Astrocyte of the cerebellum (primary cell): ENCODE measurements around the gene MYT1.

Experiments
- DNase-seq: peaks from one replicate; pipeline ENCODE4 v3.0.0-alpha.2; 2011; ENCODE audit warnings: low read depth
- H3K4me3 ChIP-seq: 2 replicates; pipeline ENCODE4 v1.5.1; 2011; ENCODE audit warnings: mild to moderate bottlenecking, low read depth, low read length, moderate library complexity
- CTCF ChIP-seq: IDR thresholded peaks from 2 replicates; pipeline ENCODE4 v1.5.1; 2012; ENCODE audit warnings: low read length, low read depth, moderate library complexity, mild to moderate bottlenecking; ENCODE audit errors: missing control alignments
- in situ Hi-C: cut with HindIII; loops from 2 replicates; pipeline ENCODE4 v1.10.0; 2017; ENCODE audit warnings: low sequenced_read_pairs

Gene MYT1

GRCh38 chr20:64196847-64197306 lies 32.6 kb downstream of the MYT1 start:
- no peak overlapping the region for H3K4me3 ChIP-seq
- in situ Hi-C loops = no loop called here
- TF ChIP-seq CTCF = no peak
- no peak for DNase-seq

GRCh38 chr20:64198347-64198746 lies 34.1 kb downstream of the MYT1 start:
- in situ Hi-C loops = no loop called here

GRCh38 chr20:64199395-64199794 lies 35.1 kb downstream of the MYT1 start:
- DNase-seq = no peak
- in situ Hi-C loops = no loop called here
- TF ChIP-seq CTCF = no peak
- no peak overlapping the region for H3K4me3 ChIP-seq

More at GRCh38 chr20:64198347-64198746, 34.1 kb downstream of the MYT1 start:
- TF ChIP-seq CTCF = no peak
- DNase-seq = no peak
- no peak overlapping the region for H3K4me3 ChIP-seq

GRCh38 chr20:64200740-64201139 lies 36.5 kb downstream of the MYT1 start:
- in situ Hi-C loops = no loop called here
- no peak for TF ChIP-seq CTCF
- H3K4me3 ChIP-seq = no peak overlapping the region
- no peak for DNase-seq

DNA sequence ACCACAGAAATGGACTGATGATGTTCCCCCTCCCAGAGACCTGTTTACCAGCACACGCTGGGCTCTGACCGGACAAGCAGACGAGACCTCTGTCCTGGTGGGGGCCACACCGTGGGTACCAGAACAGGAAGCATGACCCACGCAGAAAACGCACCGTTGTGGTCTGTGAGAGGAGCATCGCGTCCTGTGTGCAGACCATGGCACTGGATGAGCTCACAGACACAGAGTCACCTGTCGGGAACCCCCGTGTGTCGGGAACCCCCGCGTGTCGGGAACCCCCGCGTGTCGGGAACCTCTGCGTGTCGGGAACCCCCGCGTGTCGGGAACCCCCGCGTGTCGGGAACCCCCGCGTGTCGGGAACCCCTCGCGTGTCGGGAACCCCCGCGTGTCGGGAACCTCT lies 37.4 kb downstream of the MYT1 start:
- H3K4me3 ChIP-seq = no peak overlapping the region
- in situ Hi-C loops = no loop called here
- no peak for TF ChIP-seq CTCF
- DNase-seq = no peak

DNA sequence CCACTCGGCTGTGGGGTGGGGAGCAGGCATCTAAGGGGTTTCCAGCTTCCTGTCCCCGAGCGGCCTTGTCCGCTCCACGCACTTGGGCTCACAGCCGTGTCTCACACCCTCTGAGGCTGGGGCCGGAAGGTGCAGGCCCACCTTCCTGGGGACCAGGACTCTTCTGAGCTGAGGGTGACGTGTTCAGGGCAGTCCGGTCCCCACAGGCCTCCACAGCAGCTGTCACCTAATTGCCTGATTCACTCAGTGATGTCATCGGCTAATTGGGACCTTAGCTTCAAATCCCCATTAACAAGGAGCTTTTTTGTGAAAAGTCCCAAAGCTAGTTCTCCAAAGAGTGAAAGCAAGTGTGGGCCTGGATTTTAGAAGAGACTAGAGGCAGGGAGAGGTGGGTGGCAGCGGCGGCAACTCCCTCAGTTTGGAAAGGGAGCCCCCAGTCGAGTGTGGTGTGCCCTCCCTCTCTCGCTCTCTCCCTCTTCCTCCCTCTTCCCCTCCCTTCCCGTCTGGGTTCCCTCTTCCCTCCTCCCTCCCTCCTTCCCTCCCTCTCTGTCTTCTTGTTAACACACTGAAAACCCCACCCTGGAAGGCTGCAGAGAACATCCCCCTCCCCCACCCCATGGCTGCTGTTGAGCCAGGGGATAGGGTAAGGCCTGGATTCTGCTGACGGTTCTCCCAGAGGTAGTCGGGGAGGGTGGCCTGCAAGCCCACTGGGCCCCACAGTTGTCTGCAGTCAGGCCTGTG lies 39.0 kb downstream of the MYT1 start:
- no peak overlapping the region for H3K4me3 ChIP-seq
- in situ Hi-C loops = no loop called here
- no peak for DNase-seq
- TF ChIP-seq CTCF = no peak
